Measurements from ENCODE around the gene VWA5B1. TPM values are rescaled to one million over a fixed set of nuclear protein-coding genes. Genes with fewer than 3 reads are reported as not detected.

Gene VWA5B1
- total RNA-seq, 1 donor from 2014 or later, result not detected

- H3K9me3 Mint-ChIP-seq (ENCODE audit: low read depth), result peaks cover 19% of the 10 kb centered on the region
- no peak overlapping the region for H3K4me3 Mint-ChIP-seq (ENCODE audit: unreplicated experiment)
- DNase-seq (ENCODE audit: low spot score), result peak; percentile 59
- H3K36me3 Mint-ChIP-seq (ENCODE audit: low read depth), result no peaks in the 10 kb centered on the region
- no peak for TF ChIP-seq CTCF (IDR thresholded peaks at IDR 0.05)
- H3K4me1 Mint-ChIP-seq (ENCODE audit: low read depth), result peaks cover 4% of the 10 kb centered on the region
- H3K27me3 Mint-ChIP-seq (ENCODE audit: low read depth), result peaks cover 48% of the 10 kb centered on the region
- no peak overlapping the region for H3K27ac Mint-ChIP-seq (ENCODE audit: unreplicated experiment)
Measured at GRCh38 chr1:20399196-20399595, 108.5 kb downstream of the VWA5B1 start.

GRCh38 chr1:20399606-20400180 is 109.0 kb downstream of the VWA5B1 start:
- H3K27me3 Mint-ChIP-seq (ENCODE audit: low read depth), result peaks cover 48% of the 10 kb centered on the region
- no peak overlapping the region for H3K27ac Mint-ChIP-seq (ENCODE audit: unreplicated experiment)
- no peaks in the 10 kb centered on the region for H3K36me3 Mint-ChIP-seq (ENCODE audit: low read depth)
- TF ChIP-seq CTCF (IDR thresholded peaks at IDR 0.05), result no peak
- no peak overlapping the region for H3K4me3 Mint-ChIP-seq (ENCODE audit: unreplicated experiment)
- peak; percentile 35 for DNase-seq (ENCODE audit: low spot score)
- H3K4me1 Mint-ChIP-seq (ENCODE audit: low read depth), result peaks cover 4% of the 10 kb centered on the region
- H3K9me3 Mint-ChIP-seq (ENCODE audit: low read depth), result peaks cover 16% of the 10 kb centered on the region

DNA sequence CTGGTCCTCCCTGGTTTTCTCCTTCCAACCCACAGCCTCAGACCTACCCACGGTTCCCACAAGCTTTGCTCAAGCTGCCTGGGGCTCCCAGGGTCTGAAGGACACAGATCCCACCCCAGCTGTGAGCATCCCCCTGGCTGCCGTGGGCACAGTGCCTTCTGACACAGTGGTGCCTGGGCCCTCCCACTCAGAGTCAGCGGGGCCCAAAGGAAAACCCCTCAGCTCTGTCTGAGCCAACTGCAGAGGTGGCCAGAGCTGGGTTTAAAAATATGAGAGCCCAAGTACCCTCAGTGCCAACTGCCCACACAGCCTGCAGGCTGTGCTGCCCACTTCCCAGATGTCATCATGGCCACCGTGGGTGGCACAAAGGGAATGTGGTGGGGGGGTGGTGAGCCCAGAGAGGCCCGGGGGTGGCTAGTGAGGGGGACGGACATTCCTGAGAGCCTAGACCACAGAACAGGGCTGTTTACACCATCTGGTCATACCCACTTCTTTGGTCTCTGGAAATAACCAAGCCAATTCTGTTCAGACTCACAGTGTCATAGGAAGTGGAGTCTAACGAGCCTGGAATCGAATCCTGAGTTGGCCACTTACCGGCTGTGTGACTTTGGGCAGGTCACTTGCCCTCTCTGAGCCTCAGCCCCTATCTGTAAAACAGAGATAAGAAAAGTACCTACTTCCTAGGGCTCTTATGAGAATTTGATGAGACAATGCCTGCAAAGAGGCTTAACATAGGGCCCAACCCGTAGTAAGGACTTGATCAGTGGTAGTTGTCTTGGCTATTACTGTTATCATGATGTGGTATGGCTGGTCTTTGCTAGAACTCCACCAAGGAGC is 109.9 kb downstream of the VWA5B1 start:
- no peak overlapping the region for H3K27ac Mint-ChIP-seq (ENCODE audit: unreplicated experiment)
- H3K4me3 Mint-ChIP-seq (ENCODE audit: unreplicated experiment), result no peak overlapping the region
- peak; percentile 75 for DNase-seq (ENCODE audit: low spot score)
- H3K36me3 Mint-ChIP-seq (ENCODE audit: low read depth), result no peaks in the 10 kb centered on the region
- H3K9me3 Mint-ChIP-seq (ENCODE audit: low read depth), result peaks cover 7% of the 10 kb centered on the region
- TF ChIP-seq CTCF (IDR thresholded peaks at IDR 0.05), result no peak
- H3K27me3 Mint-ChIP-seq (ENCODE audit: low read depth), result peaks cover 48% of the 10 kb centered on the region
- peaks cover 4% of the 10 kb centered on the region for H3K4me1 Mint-ChIP-seq (ENCODE audit: low read depth)

DNA sequence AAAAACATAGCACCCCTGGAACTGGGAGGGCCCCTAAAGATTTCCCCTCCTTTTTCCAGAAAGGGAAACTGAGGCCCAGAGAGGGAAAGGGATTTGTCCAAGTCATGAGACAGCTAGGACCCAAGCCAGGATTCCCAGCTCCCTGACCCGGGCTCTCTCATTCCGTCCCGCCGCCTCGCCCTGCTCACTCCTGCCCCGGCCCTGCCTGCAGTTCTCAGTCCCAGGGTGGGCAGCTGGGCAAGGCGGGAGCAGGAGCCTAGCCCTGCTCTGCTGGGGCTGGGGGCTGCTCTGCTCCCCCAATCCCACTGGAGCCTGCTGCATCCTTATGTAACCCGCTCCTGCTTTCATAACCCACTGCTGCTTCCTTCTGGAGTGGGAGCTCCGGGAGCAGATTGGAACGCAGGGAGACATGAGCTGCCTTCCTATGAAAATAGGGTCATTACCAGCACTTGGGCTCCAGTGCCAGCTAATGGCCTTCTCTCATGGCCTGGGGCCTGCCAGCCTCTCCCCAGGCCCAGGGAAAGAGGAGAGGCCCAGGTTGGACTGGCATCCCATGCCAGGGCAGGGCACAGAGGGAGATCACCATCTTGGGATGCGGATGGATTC is 110.8 kb downstream of the VWA5B1 start:
- TF ChIP-seq CTCF (IDR thresholded peaks at IDR 0.05), result no peak
- Mint-ChIP-seq H3K4me1 (ENCODE audit: low read depth) (peaks cover 12% of the 10 kb centered on the region), H3K27me3 (ENCODE audit: low read depth) (peaks cover 46% of the 10 kb centered on the region), H3K36me3 (ENCODE audit: low read depth) (no peaks in the 10 kb centered on the region), H3K27ac (ENCODE audit: unreplicated experiment) (no peak overlapping the region), H3K9me3 (ENCODE audit: low read depth) (no peaks in the 10 kb centered on the region), H3K4me3 (ENCODE audit: unreplicated experiment) (no peak overlapping the region)
- peak; percentile 86 for DNase-seq (ENCODE audit: low spot score)

GRCh38 chr1:20402585-20403422 is 112.1 kb downstream of the VWA5B1 start:
- TF ChIP-seq CTCF (IDR thresholded peaks at IDR 0.05), result no peak
- Mint-ChIP-seq H3K4me3 (ENCODE audit: unreplicated experiment) (no peak overlapping the region), H3K36me3 (ENCODE audit: low read depth) (no peaks in the 10 kb centered on the region), H3K27me3 (ENCODE audit: low read depth) (peaks cover 43% of the 10 kb centered on the region), H3K4me1 (ENCODE audit: low read depth) (peaks cover 13% of the 10 kb centered on the region), H3K27ac (ENCODE audit: unreplicated experiment) (no peak overlapping the region), H3K9me3 (ENCODE audit: low read depth) (peaks cover 3% of the 10 kb centered on the region)
- DNase-seq (ENCODE audit: low spot score), result peak; percentile 67
